ENCODE measurements around the gene NAP1L1.
"Not testable (repeated sequence)": the region's sequence is repeated elsewhere in the genome, so short reads cannot be mapped to it uniquely, and the experiment has no call there.

The NAP1L1 gene

DNA sequence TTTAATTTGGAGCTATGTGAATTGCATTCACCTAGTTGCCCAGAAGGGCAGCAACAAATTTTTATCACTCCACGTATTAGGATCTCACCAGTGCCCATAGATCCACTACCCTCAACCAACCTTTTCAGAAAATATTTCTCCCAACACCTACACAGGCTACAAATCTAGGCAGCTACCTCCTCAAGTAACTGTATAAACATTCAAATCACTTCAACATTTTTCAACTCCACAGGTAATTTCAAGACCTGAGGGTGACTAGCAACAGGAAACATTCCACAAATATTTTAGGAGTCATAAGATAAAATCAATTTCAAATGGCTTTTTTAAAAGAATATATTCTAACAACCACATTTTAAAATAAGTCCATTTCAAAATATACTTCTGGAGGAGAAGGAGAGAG, 65.8 kb downstream of the NAP1L1 start:
- DNase-seq, result no peak

DNA sequence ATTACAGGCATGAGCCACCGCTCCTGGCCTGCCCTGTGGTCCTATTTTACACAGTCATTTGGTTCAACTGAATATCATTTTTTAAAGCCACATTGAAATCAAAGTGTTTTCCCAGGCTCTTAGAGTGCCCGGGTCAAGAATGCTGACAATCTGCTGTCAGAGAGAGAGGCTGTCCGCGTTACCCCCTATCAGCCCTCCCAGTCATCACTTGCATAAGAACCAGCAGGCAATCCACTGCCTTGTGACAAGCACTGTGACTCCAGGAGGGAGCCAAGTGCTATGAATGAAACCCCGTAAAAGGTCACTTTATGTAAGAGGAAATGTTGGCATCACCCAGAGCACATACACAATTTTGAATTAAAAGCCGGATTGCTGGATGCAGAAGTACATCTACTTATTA, 66.4 kb downstream of the NAP1L1 start:
- DNase-seq, result no peak

DNA sequence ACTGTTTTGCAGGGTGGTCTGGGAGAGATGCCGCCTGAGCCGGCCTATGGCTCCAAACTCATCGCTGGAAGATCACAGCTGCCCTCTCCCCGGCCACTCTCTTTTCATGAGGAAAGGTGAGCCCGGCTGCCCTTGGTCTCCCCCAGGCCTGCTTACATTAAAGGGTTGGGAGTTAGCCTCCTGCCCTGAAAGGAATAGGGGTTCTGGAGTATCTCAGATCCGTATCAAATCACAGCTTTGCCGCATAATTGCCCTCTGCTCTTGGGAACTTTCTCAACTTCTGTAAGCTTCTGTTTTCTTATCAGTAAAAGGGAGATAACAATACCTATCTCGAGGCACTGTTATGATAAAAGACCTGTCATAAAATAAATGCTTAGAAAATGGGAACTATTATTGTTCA, 70.5 kb downstream of the NAP1L1 start:
- DNase-seq, result no peak

- DNase-seq, result no peak
Observed at GRCh38 chr12:76013603-76014002, 70.9 kb downstream of the NAP1L1 start.

GRCh38 chr12:76012644-76013043, 71.8 kb downstream of the NAP1L1 start:
- DNase-seq, result no peak

DNA sequence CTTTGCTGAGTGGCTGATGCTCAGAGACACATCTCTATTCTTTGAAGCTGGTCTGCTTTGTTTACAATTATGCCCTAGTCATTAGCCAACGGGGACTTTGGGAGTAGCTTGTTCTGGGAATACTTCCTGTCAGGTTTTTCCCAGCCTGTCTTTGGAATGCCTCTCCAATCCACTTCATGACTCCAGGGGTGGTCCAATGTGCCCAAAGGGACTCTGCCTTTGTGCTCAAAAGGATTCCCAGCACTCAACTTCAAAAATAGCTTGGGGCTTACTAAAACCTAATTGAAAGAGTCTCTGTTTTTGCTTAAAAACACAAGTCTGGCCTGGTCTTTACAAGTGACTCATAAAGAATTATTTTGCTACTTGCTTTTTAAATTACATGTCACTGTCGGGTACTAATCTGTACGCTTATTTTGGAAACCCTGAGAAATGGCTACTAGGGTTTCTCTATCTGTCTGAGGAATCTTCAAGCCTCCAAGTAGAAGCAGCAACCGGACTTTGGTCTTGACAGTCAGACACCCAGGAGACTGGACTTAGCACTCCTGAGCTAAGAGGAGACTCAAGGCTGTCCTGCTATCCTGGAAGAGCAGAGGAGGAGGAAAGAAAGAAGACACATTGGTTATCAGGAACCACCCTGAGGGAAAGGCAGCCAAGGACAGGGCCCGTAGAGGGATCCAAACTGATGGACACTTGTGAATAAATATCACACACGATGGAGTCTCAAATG, 73.6 kb downstream of the NAP1L1 start:
- DNase-seq, result no peak

DNA sequence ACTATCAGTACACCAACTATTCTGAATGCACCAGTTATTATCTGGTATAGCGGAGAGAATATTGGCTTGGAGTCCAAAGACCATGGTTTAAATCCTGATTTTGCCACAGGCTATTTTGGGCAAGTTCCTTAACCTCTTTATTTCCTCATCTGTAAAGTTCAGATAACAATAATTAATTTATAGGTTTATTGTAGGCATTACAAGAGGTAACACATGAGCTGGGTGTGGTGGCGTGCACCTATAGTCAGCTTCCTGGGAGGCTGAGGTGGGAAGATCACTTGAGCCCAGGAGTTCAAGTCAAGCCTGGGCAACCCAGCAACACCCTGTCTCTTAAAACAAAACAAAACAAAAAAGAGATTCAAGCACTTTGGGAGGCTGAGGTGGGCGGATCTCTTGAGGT, 76.1 kb downstream of the NAP1L1 start:
- no peak for DNase-seq

DNA sequence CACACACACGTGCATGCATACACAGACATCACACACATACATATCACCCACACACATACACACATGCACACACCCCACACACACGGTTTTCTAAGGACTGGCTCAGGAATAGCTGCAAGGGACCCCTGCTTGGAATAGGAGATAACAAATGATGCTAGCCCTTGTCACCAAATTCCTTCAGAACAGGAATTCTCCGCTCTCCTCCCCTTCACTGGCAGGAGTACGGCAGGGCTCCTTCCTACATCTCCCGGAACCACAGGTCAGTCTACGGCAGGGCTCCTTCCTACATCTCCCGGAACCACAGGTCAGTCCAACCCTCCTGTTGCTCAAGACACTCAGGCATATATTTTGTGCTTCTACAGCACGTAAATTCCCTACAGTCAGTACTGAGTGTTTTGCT, 76.8 kb downstream of the NAP1L1 start:
- no peak for DNase-seq

GRCh38 chr12:76006028-76006925, 78.2 kb downstream of the NAP1L1 start:
- peak; percentile 20 for DNase-seq

GRCh38 chr12:76003355-76003638, 81.2 kb downstream of the NAP1L1 start:
- DNase-seq, result no peak

DNA sequence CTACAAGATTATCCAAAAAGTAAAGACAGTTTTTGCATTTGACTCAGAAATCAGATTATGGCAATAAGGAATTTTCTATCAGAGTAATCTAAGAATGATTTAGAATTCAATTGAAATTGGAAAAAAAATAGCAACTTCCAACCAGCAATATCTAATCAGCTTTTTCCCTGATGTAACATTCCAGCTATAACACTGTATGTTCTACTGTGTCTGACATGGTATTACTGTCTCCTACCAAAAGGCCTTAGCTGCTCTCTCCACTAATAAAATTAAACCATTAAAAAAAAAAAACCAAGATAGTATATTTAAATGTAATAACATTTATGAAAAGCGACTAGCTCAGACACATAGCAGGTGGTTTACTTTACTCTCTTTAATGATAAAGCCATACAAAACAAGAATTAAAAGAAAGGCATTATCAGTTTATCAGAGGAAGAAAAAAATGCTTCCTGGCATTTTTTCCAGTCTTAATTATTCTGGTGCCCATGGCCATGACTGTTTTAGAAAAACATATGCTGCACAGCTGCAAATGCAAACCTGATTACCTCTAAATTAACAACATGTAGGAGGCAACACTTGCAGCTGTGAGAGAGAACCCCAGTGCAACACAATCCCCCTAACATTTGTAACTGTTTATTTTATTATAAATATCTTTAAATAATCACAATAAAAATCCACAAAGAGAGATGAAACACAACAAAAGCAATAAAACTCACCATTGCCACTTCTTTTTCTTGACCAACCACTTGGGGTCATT, 81.7 kb downstream of the NAP1L1 start:
- no peak for DNase-seq

- DNase-seq, result no peak
Observed at GRCh38 chr12:75998292-75999063, 86.0 kb downstream of the NAP1L1 start.

- no peak for DNase-seq
Observed at GRCh38 chr12:75997658-75998057, 86.8 kb downstream of the NAP1L1 start.

DNA sequence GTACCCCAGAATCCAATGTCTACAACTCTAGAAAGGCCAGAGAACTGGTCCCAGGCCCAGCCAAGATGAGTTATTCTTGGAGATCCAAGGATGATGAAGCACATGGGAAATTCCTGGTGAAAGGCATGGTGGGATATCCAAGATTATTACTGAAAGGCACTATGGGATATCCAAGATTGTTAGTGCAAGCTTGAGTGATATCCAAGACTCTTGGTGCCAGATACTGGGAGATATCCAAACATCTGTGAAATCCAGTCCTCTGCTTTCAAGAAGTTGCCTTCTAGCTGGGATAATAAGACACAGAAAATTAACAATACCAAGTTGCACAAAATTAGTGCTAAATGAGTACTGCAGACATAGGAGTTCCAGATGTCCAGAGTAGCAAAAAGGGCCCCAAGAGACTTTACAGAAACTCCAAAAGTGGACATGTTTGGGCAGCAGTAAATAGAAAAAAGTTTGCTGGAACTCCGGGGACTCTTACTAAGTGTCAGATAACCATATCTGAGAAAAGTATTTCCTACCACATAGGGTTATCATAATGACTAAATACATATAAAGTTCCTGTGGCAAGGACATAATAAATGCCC, 87.5 kb downstream of the NAP1L1 start:
- DNase-seq, result no peak

- no peak for DNase-seq
Observed at GRCh38 chr12:75995691-75996090, 88.8 kb downstream of the NAP1L1 start.

DNA sequence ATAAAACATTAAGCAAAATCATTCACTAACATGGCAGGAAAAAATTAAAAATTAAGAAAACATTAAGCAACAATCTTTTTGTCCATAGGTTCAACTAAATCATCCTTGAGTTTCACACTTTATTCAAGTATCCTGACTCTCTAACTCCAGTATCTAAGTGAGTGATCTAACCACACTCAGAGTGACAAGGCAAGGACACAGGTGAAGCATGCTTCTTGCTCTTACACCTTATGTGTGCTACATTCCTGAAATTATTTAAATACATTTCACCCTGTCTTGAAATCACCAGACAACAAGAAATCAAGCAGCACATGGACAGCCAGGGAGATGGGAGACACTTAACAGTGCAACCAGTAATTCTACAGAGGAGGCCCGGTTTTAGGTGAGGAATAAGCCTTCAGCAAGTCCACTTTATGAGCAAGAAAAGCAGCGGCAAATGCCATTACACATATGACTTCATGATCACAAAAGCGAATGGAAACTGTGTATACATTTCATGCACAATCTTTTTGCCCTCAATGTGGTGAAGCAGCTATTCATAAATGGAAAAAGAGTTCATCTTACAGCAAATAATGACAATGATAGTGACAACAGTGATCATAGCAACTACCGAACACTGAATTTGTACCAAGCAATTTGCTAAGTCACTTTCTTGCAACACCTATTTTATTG, 90.3 kb downstream of the NAP1L1 start:
- no peak for DNase-seq

- DNase-seq, result no peak
Observed at GRCh38 chr12:75991753-75992152, 92.7 kb downstream of the NAP1L1 start.

DNA sequence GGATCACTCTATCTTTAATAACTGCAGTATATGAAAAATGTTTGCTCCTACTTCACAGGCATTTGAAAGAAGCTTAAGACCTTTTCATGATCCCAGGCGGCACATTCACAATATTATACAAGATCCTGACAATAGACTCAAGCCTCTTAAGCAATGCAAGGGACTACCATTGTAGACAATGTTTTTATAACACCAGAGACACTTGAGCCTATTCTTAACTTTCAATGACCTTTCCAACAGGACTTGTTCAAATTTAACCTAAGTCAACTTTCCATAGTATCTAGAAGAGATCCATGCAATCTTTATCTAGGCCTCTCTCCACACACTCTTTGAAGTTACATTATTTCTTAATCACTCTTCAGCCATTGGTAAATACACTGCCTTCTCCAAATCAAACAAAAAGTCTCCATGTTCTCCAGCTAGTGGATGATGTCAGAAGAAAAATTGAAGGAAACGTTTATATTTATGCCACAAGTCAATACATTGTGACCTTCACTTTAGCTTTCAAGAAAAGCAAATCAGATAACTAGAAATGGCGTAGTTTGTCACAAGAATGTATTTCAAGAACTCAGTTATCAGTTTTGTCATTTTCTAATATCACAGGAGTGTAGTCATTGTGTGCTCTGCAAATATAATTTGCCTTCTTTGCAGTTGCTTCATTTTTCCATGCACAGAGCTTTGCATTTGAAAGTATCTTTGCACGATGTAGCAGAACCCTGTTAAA, 94.1 kb downstream of the NAP1L1 start:
- DNase-seq, result no peak

DNA sequence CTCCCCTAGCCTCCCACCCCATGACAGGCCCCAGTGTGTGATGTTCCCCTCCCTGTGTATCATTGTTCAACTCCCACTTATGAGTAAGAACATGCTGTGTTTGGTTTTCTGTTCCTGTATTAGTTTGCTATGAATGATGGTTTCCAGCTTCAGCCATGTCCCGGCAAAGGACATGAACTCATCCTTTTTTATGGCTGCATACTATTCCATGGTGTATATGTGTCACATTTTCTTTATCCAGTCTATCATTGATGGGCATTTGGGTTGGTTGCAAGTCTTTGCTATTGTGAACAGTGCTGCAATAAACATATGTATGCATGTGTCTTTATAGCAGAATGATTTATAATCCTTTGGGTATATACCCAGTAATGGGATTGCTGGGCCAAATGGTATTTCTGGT, 96.8 kb downstream of the NAP1L1 start:
- not testable (repeated sequence) for DNase-seq

Measured in NCI-H2081 treated with DMSO at 0.1 percent for 48 hours (cell line).